ENCODE results near the gene MVB12B.

MVB12B gene

DNA sequence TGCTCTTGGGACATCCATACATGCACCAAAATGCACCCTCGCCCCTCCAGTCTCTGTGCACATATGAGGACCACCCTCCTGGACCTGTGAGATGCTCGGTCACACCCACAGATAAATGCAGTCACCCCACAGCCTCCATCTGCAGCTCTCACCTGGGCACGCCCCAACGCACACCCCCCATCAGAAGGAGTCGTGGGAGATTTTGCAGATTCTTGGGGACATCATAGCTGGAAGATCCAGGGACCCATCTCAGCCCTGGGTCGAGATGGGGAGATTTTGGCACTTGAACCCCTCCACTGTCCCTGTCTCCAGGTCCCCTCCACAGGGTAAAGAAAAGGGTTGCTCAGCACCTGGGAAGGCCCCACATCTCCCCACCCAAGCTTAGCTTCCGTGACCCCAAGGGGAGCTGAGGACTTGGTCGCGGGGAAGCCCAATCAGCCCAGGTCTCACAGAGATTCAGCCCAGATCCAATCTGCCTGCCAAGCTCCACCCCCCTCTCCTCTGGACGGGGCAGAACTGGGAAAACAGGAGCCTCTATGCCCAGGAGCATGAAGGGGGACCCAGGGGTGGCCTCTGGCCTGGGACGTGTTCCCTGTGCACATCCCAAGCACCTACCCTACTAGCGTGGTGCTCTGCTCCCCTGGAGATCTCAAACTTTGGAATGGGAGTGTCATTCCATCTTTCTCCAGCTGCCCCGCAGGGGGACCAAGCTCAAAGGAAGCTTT is 197.9 kb downstream of the MVB12B start:
- no peak for DNase-seq (ENCODE audit: low spot score)
- H3K27me3 Mint-ChIP-seq (ENCODE audit: low read depth): peaks cover 50% of the 10 kb centered on the region
- no peak overlapping the region for H3K4me3 Mint-ChIP-seq
- no peak overlapping the region for H3K27ac Mint-ChIP-seq
- no peaks in the 10 kb centered on the region for H3K9me3 Mint-ChIP-seq
- H3K4me1 Mint-ChIP-seq (ENCODE audit: low read depth): peaks cover 12% of the 10 kb centered on the region
- H3K36me3 Mint-ChIP-seq (ENCODE audit: low read depth): no peaks in the 10 kb centered on the region

GRCh38 chr9:126526218-126527108 is 199.8 kb downstream of the MVB12B start:
- Mint-ChIP-seq H3K27ac (no peak overlapping the region), H3K27me3 (ENCODE audit: low read depth) (peaks cover 48% of the 10 kb centered on the region), H3K36me3 (ENCODE audit: low read depth) (no peaks in the 10 kb centered on the region), H3K4me3 (no peak overlapping the region), H3K4me1 (ENCODE audit: low read depth) (peaks cover 12% of the 10 kb centered on the region), H3K9me3 (no peaks in the 10 kb centered on the region)
- DNase-seq (ENCODE audit: low spot score): no peak

- no peaks in the 10 kb centered on the region for H3K36me3 Mint-ChIP-seq (ENCODE audit: low read depth)
- H3K9me3 Mint-ChIP-seq: no peaks in the 10 kb centered on the region
- H3K27ac Mint-ChIP-seq: no peak overlapping the region
- H3K4me3 Mint-ChIP-seq: no peak overlapping the region
- H3K27me3 Mint-ChIP-seq (ENCODE audit: low read depth): peaks cover 50% of the 10 kb centered on the region
- peaks cover 12% of the 10 kb centered on the region for H3K4me1 Mint-ChIP-seq (ENCODE audit: low read depth)
- no peak for DNase-seq (ENCODE audit: low spot score)
These were observed 200.6 kb downstream of the MVB12B start for GRCh38 chr9:126527109-126527825.

- no peak overlapping the region for H3K4me3 Mint-ChIP-seq
- no peak for DNase-seq (ENCODE audit: low spot score)
- H3K27me3 Mint-ChIP-seq (ENCODE audit: low read depth): peaks cover 50% of the 10 kb centered on the region
- no peak overlapping the region for H3K27ac Mint-ChIP-seq
- peaks cover 10% of the 10 kb centered on the region for H3K4me1 Mint-ChIP-seq (ENCODE audit: low read depth)
- no peaks in the 10 kb centered on the region for H3K36me3 Mint-ChIP-seq (ENCODE audit: low read depth)
- H3K9me3 Mint-ChIP-seq: no peaks in the 10 kb centered on the region
These were observed 201.5 kb downstream of the MVB12B start for GRCh38 chr9:126528111-126528510.

DNA sequence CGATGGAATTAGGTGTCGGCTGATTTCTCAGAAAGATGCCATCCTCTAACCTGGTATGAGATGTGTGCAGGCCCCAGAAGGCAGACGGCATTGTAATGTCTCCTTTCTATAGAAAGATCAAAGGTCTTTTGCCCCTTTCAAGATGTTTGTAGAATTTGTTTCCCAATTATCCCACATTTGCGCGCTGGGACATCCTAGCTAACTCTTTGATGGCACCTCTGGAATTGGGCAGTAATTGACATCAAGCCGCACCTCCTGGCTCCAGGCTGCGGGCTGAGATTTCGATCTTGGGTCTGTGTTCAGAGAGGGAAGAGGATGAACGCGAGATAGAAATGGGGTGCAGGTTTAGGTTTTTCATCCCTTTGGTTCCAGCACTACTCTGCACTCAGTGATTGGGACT is 202.3 kb downstream of the MVB12B start:
- no peak overlapping the region for H3K4me3 Mint-ChIP-seq
- no peak overlapping the region for H3K27ac Mint-ChIP-seq
- H3K4me1 Mint-ChIP-seq (ENCODE audit: low read depth): peaks cover 2% of the 10 kb centered on the region
- no peak for DNase-seq (ENCODE audit: low spot score)
- H3K9me3 Mint-ChIP-seq: no peaks in the 10 kb centered on the region
- peaks cover 47% of the 10 kb centered on the region for H3K27me3 Mint-ChIP-seq (ENCODE audit: low read depth)
- H3K36me3 Mint-ChIP-seq (ENCODE audit: low read depth): no peaks in the 10 kb centered on the region

GRCh38 chr9:126531035-126531571 is 204.5 kb downstream of the MVB12B start:
- H3K4me3 Mint-ChIP-seq: no peak overlapping the region

GRCh38 chr9:126531591-126531990 is 205.0 kb downstream of the MVB12B start:
- DNase-seq (ENCODE audit: low spot score): no peak
- H3K4me3 Mint-ChIP-seq: no peak overlapping the region
- no peaks in the 10 kb centered on the region for H3K36me3 Mint-ChIP-seq (ENCODE audit: low read depth)
- H3K27ac Mint-ChIP-seq: no peak overlapping the region
- peaks cover 43% of the 10 kb centered on the region for H3K27me3 Mint-ChIP-seq (ENCODE audit: low read depth)
- H3K9me3 Mint-ChIP-seq: no peaks in the 10 kb centered on the region
- no peaks in the 10 kb centered on the region for H3K4me1 Mint-ChIP-seq (ENCODE audit: low read depth)

More at GRCh38 chr9:126531035-126531571, 204.5 kb downstream of the MVB12B start:
- no peaks in the 10 kb centered on the region for H3K9me3 Mint-ChIP-seq
- peaks cover 41% of the 10 kb centered on the region for H3K27me3 Mint-ChIP-seq (ENCODE audit: low read depth)
- H3K36me3 Mint-ChIP-seq (ENCODE audit: low read depth): no peaks in the 10 kb centered on the region
- no peak for DNase-seq (ENCODE audit: low spot score)
- no peak overlapping the region for H3K27ac Mint-ChIP-seq
- no peaks in the 10 kb centered on the region for H3K4me1 Mint-ChIP-seq (ENCODE audit: low read depth)

- peaks cover 45% of the 10 kb centered on the region for H3K27me3 Mint-ChIP-seq (ENCODE audit: low read depth)
- H3K4me1 Mint-ChIP-seq (ENCODE audit: low read depth): no peaks in the 10 kb centered on the region
- H3K4me3 Mint-ChIP-seq: no peak overlapping the region
- H3K9me3 Mint-ChIP-seq: no peaks in the 10 kb centered on the region
- no peak for DNase-seq (ENCODE audit: low spot score)
- H3K27ac Mint-ChIP-seq: no peak overlapping the region
- H3K36me3 Mint-ChIP-seq (ENCODE audit: low read depth): no peaks in the 10 kb centered on the region
These were observed 205.4 kb downstream of the MVB12B start for GRCh38 chr9:126532019-126532462.

DNA sequence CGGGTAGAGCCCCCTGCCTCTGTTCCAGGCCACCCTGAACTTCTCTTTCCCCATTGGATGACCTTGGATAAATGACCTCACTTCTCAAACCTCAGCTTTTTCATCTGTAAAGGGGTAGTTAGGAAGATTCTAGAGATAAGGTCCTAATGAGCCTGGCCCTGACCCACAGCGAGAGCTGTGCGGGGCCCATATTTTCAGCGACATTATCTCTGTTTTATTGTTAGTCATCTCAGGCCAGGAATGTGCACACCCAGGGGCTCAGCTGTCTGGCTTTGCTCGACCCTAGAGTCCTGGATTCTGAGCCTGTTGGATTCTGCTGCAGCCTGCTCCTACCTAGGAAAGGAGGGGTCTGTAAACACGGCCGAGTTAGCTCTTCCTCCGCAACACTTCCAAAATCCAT is 205.9 kb downstream of the MVB12B start:
- H3K4me3 Mint-ChIP-seq: no peak overlapping the region
- H3K27ac Mint-ChIP-seq: no peak overlapping the region
- no peaks in the 10 kb centered on the region for H3K36me3 Mint-ChIP-seq (ENCODE audit: low read depth)
- H3K27me3 Mint-ChIP-seq (ENCODE audit: low read depth): peaks cover 48% of the 10 kb centered on the region
- H3K4me1 Mint-ChIP-seq (ENCODE audit: low read depth): no peaks in the 10 kb centered on the region
- no peaks in the 10 kb centered on the region for H3K9me3 Mint-ChIP-seq
- DNase-seq (ENCODE audit: low spot score): no peak

DNA sequence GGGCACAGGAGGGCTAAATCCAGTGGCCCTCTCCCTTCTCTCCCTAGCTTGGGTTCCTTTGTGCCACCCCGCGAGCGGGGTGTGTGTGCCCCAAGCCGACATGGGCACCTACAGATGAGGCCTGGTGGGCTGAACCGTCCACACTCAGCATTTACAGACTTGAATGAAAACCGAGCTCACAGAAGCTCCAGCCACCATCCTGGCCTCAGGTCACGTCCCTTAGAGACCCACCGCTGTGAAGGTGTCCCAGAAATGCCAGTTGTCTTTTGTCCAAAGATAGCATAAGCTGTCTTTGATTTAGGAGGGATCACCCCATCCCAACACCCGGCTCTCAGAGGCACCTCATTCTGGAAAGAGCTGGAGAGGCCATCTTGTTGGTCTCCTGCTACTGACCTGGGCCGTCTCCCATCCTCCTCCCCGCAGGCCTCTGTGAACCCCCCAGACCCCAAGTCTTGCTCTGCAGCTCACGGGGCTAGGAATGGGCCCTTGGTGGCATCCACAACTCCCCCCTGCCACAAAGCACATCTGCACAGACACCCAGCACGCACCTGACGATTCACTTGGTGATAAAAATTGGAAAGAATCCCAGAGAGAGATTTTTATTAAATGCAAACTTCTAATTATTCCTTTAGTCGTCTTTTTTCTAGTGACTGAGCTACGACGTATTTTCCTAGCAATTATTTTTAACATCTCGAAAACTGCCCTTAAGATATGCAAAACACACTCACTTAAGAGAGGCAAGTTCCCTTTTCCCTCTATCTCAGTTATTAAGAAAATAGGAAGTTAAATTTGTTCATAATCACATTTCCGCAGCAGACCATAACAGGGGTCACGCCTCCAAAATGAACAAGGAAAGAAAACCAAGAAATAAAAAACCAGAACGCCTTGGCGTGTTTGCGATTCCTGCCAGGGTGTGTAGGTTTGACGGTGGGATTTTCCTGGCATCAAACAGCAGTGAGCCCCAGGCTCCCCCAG is 206.6 kb downstream of the MVB12B start:
- Mint-ChIP-seq H3K9me3 (no peaks in the 10 kb centered on the region), H3K27me3 (ENCODE audit: low read depth) (peaks cover 47% of the 10 kb centered on the region), H3K36me3 (ENCODE audit: low read depth) (no peaks in the 10 kb centered on the region), H3K4me1 (ENCODE audit: low read depth) (no peaks in the 10 kb centered on the region), H3K4me3 (no peak overlapping the region), H3K27ac (no peak overlapping the region)
- DNase-seq (ENCODE audit: low spot score): no peak

GRCh38 chr9:126533926-126534310 is 207.3 kb downstream of the MVB12B start:
- H3K27ac Mint-ChIP-seq: no peak overlapping the region
- H3K9me3 Mint-ChIP-seq: no peaks in the 10 kb centered on the region
- H3K27me3 Mint-ChIP-seq (ENCODE audit: low read depth): peaks cover 46% of the 10 kb centered on the region
- no peak overlapping the region for H3K4me3 Mint-ChIP-seq
- no peaks in the 10 kb centered on the region for H3K4me1 Mint-ChIP-seq (ENCODE audit: low read depth)
- no peaks in the 10 kb centered on the region for H3K36me3 Mint-ChIP-seq (ENCODE audit: low read depth)
- no peak for DNase-seq (ENCODE audit: low spot score)

- H3K36me3 Mint-ChIP-seq (ENCODE audit: low read depth): no peaks in the 10 kb centered on the region
- no peaks in the 10 kb centered on the region for H3K4me1 Mint-ChIP-seq (ENCODE audit: low read depth)
- peaks cover 42% of the 10 kb centered on the region for H3K27me3 Mint-ChIP-seq (ENCODE audit: low read depth)
- H3K4me3 Mint-ChIP-seq: no peak overlapping the region
- no peak for DNase-seq (ENCODE audit: low spot score)
- no peaks in the 10 kb centered on the region for H3K9me3 Mint-ChIP-seq
- no peak overlapping the region for H3K27ac Mint-ChIP-seq
These were observed 208.0 kb downstream of the MVB12B start for GRCh38 chr9:126534431-126535186.
